T47D (cell line): Measurements from ENCODE around the gene HS1BP3.
A peak's percentile ranks its signal among the peaks of the same experiment; 100 is the strongest.

ENCODE experiments used
- DNase-seq, 2 experiments: peaks; one replicate each; pipeline versions ENCODE4 v3.0.0 to v3.0.0-alpha.2; 2011 to 2012; ENCODE audit warnings: low read depth in 1 of 2, low spot score in 1 of 2
- JUND ChIP-seq: IDR thresholded peaks from 2 replicates; pipeline ENCODE4 v1.6.1; 2012; ENCODE audit warnings: low read depth
- in situ Hi-C: cut with HindIII; loops from 2 replicates; pipeline ENCODE4 v1.10.0; 2016; ENCODE audit warnings: low sequenced_read_pairs, low pct_unique_long_range_greater_than_20kb

Gene HS1BP3

GRCh38 chr2:20665243-20666004 is 14.5 kb upstream of the HS1BP3 start:
- in situ Hi-C loops = no loop called here
- no peak for TF ChIP-seq JUND
- DNase-seq = no peak

GRCh38 chr2:20664431-20665242 is 13.7 kb upstream of the HS1BP3 start:
- peak in 1 of 2 experiments; percentile 5 for DNase-seq
- TF ChIP-seq JUND = no peak
- in situ Hi-C loops = no loop called here

- DNase-seq = no peak
- no peak for TF ChIP-seq JUND
- in situ Hi-C loops = no loop called here
These were observed 13.1 kb upstream of the HS1BP3 start for GRCh38 chr2:20664071-20664390.

GRCh38 chr2:20663196-20664070 is 12.5 kb upstream of the HS1BP3 start:
- in situ Hi-C loops = no loop called here
- no peak for TF ChIP-seq JUND
- DNase-seq = no peak

- no peak for DNase-seq
- in situ Hi-C loops = no loop called here
- no peak for TF ChIP-seq JUND
These were observed 11.5 kb upstream of the HS1BP3 start for GRCh38 chr2:20662308-20662937.

- in situ Hi-C loops = no loop called here
- DNase-seq = peak; percentile 79 to 85
- no peak for TF ChIP-seq JUND
These were observed 10.8 kb upstream of the HS1BP3 start for GRCh38 chr2:20661421-20662307.

- peak in 1 of 2 experiments; percentile 40 for DNase-seq
- no peak for TF ChIP-seq JUND
- in situ Hi-C loops = no loop called here
These were observed 9.9 kb upstream of the HS1BP3 start for GRCh38 chr2:20660506-20661420.

- in situ Hi-C loops = no loop called here
- DNase-seq = no peak
- no peak for TF ChIP-seq JUND
These were observed 6.8 kb upstream of the HS1BP3 start for GRCh38 chr2:20657522-20658235.

- TF ChIP-seq JUND = no peak
- in situ Hi-C loops = no loop called here
- DNase-seq = no peak
These were observed 5.7 kb upstream of the HS1BP3 start for GRCh38 chr2:20656561-20656960.

GRCh38 chr2:20654535-20654813 is 3.6 kb upstream of the HS1BP3 start:
- no peak for TF ChIP-seq JUND
- no peak for DNase-seq
- in situ Hi-C loops = no loop called here
